Skeletal muscle satellite cell (primary cell): ENCODE measurements around the gene SPC25. TPM values are rescaled to one million over a fixed set of nuclear protein-coding genes. Genes with fewer than 3 reads are reported as not detected.
"Not testable (repeated sequence)": the region's sequence is repeated elsewhere in the genome, so short reads cannot be mapped to it uniquely, and the experiment has no call there.

Experiments
- H3K27me3 ChIP-seq: 2 replicates; pipeline ENCODE4 v1.7.0; 2013; ENCODE audit warnings: low read length; ENCODE audit not compliant: control insufficient read depth, insufficient read depth
- H3K36me3 ChIP-seq: 2 replicates; pipeline ENCODE4 v1.7.0; 2013; ENCODE audit warnings: mild to moderate bottlenecking, control low read depth, low read length; ENCODE audit not compliant: insufficient read depth
- H3K4me1 ChIP-seq: 2 replicates; pipeline ENCODE4 v1.7.0; 2013; ENCODE audit warnings: low read length; ENCODE audit not compliant: control insufficient read depth, insufficient read depth
- H3K4me2 ChIP-seq: 2 replicates; pipeline ENCODE4 v1.7.0; 2013; ENCODE audit warnings: mild to moderate bottlenecking, low read length
- H3K4me3 ChIP-seq: 2 replicates; pipeline ENCODE4 v1.7.0; 2013; ENCODE audit warnings: low read length
- H3K9ac ChIP-seq: 2 replicates; pipeline ENCODE4 v1.7.0; 2013; ENCODE audit warnings: mild to moderate bottlenecking, low read depth, low read length, moderate library complexity
- H3K9me3 ChIP-seq: replicated peaks from 2 replicates; pipeline ENCODE4 v1.7.0; 2013; ENCODE audit warnings: mild to moderate bottlenecking, control low read depth, low read length
- total RNA-seq: library from RNA; depleted of rRNA; stranded (reverse); fragments of >200 nt; gene quantifications from 2 replicates; pipeline ENCODE4 v1.2.3, GENCODE V29; 2012; rRNA removed

Gene SPC25
- total RNA-seq = 6.1 and 6.6 TPM in 2 replicates

GRCh38 chr2:168890006-168890782 lies at the start of gene SPC25:
SPC25 (minus strand) TSS chr2:168890430; CDS start chr2:168889519, 911 bp downstream.
- Histone ChIP-seq H3K27me3 (no peaks in the 10 kb centered on the region), H3K9ac (peak within 1 kb of the TSS; percentile 80), H3K4me3 (peak within 1 kb of the TSS; percentile 82), H3K4me1 (peaks cover 10% of the 10 kb centered on the region), H3K36me3 (no peaks in the 10 kb centered on the region), H3K9me3 (no peaks in the 10 kb centered on the region), H3K4me2 (peak within 1 kb of the TSS; percentile 86)

- Histone ChIP-seq H3K4me3 (no peak overlapping the region), H3K4me2 (no peak overlapping the region), H3K4me1 (peaks cover 20% of the 10 kb centered on the region), H3K9ac (no peak overlapping the region), H3K36me3 (no peaks in the 10 kb centered on the region), H3K27me3 (no peaks in the 10 kb centered on the region), H3K9me3 (no peaks in the 10 kb centered on the region)
Measured at GRCh38 chr2:168939918-168940317, 49.7 kb upstream of the SPC25 start.

- Histone ChIP-seq H3K9ac (no peak overlapping the region), H3K36me3 (no peaks in the 10 kb centered on the region), H3K27me3 (no peaks in the 10 kb centered on the region), H3K4me1 (peaks cover 20% of the 10 kb centered on the region), H3K9me3 (no peaks in the 10 kb centered on the region), H3K4me3 (no peak overlapping the region), H3K4me2 (no peak overlapping the region)
Measured at GRCh38 chr2:168939061-168939460, 48.8 kb upstream of the SPC25 start.

- peak overlapping the region; percentile 24 for H3K4me2 ChIP-seq
Measured at GRCh38 chr2:168935810-168936581, 45.8 kb upstream of the SPC25 start.

GRCh38 chr2:168934826-168935225 lies 44.6 kb upstream of the SPC25 start:
- Histone ChIP-seq H3K4me1 (peaks cover 20% of the 10 kb centered on the region), H3K36me3 (no peaks in the 10 kb centered on the region), H3K9ac (no peak overlapping the region), H3K4me2 (no peak overlapping the region), H3K9me3 (no peaks in the 10 kb centered on the region), H3K4me3 (no peak overlapping the region), H3K27me3 (peaks cover 11% of the 10 kb centered on the region)

More at GRCh38 chr2:168935810-168936581, 45.8 kb upstream of the SPC25 start:
- H3K4me1 ChIP-seq = peaks cover 20% of the 10 kb centered on the region
- peaks cover under 1% of the 10 kb centered on the region for H3K27me3 ChIP-seq
- H3K9ac ChIP-seq = no peak overlapping the region
- H3K36me3 ChIP-seq = no peaks in the 10 kb centered on the region
- no peaks in the 10 kb centered on the region for H3K9me3 ChIP-seq
- H3K4me3 ChIP-seq = no peak overlapping the region

- not testable (repeated sequence) for H3K36me3 ChIP-seq, H3K4me3 ChIP-seq, H3K9me3 ChIP-seq, H3K9ac ChIP-seq, H3K4me2 ChIP-seq
- Histone ChIP-seq H3K27me3 (peaks cover 11% of the 10 kb centered on the region), H3K4me1 (peaks cover 12% of the 10 kb centered on the region)
Measured at GRCh38 chr2:168932174-168932573, 41.9 kb upstream of the SPC25 start.

- H3K36me3 ChIP-seq = no peaks in the 10 kb centered on the region
- peaks cover 11% of the 10 kb centered on the region for H3K27me3 ChIP-seq
- no peak overlapping the region for H3K9ac ChIP-seq
- no peak overlapping the region for H3K4me2 ChIP-seq
- H3K9me3 ChIP-seq = no peaks in the 10 kb centered on the region
- H3K4me1 ChIP-seq = peaks cover 3% of the 10 kb centered on the region
- no peak overlapping the region for H3K4me3 ChIP-seq
Measured at GRCh38 chr2:168930242-168930641, 40.0 kb upstream of the SPC25 start.

GRCh38 chr2:168929031-168929430 lies 38.8 kb upstream of the SPC25 start:
- Histone ChIP-seq H3K36me3 (no peaks in the 10 kb centered on the region), H3K4me2 (no peak overlapping the region), H3K9me3 (no peaks in the 10 kb centered on the region), H3K27me3 (peaks cover 11% of the 10 kb centered on the region), H3K4me1 (no peaks in the 10 kb centered on the region), H3K4me3 (no peak overlapping the region), H3K9ac (no peak overlapping the region)

- peaks cover 17% of the 10 kb centered on the region for H3K27me3 ChIP-seq
- H3K4me1 ChIP-seq = no peaks in the 10 kb centered on the region
- H3K4me3 ChIP-seq = no peak overlapping the region
Measured at GRCh38 chr2:168928113-168928831, 38.0 kb upstream of the SPC25 start.

GRCh38 chr2:168926621-168927386 lies 36.6 kb upstream of the SPC25 start:
- Histone ChIP-seq H3K9ac (no peak overlapping the region), H3K4me1 (no peaks in the 10 kb centered on the region), H3K27me3 (peaks cover 23% of the 10 kb centered on the region), H3K9me3 (no peaks in the 10 kb centered on the region), H3K4me2 (no peak overlapping the region), H3K4me3 (no peak overlapping the region), H3K36me3 (no peaks in the 10 kb centered on the region)

More at GRCh38 chr2:168928113-168928831, 38.0 kb upstream of the SPC25 start:
- Histone ChIP-seq H3K9ac (no peak overlapping the region), H3K9me3 (no peaks in the 10 kb centered on the region), H3K36me3 (no peaks in the 10 kb centered on the region), H3K4me2 (no peak overlapping the region)
